GM19324 (cell line): ENCODE results near the gene HES5.

Experiments used
- ATAC-seq: cut with Tn5 transposase; IDR thresholded peaks from one replicate; pipeline ENCODE4 v1.9.1; 2021; ENCODE audit warnings: mild to moderate bottlenecking, moderate library complexity; ENCODE audit not compliant: unreplicated experiment, low FRiP score

Gene HES5

GRCh38 chr1:2504225-2504948 lies 25.7 kb downstream of the HES5 start:
- ATAC-seq = no peak

- no peak for ATAC-seq
Observed at GRCh38 chr1:2503554-2504224, 26.4 kb downstream of the HES5 start.

GRCh38 chr1:2502661-2503553 lies 27.2 kb downstream of the HES5 start:
- no peak for ATAC-seq

- no peak for ATAC-seq
Observed at GRCh38 chr1:2502210-2502609, 27.9 kb downstream of the HES5 start.

- ATAC-seq = no peak
Observed at GRCh38 chr1:2501820-2502119, 28.3 kb downstream of the HES5 start.

- ATAC-seq = no peak
Observed at GRCh38 chr1:2501041-2501819, 28.8 kb downstream of the HES5 start.

- ATAC-seq = no peak
Observed at GRCh38 chr1:2499986-2500596, 30.0 kb downstream of the HES5 start.

GRCh38 chr1:2499260-2499659 lies 30.8 kb downstream of the HES5 start:
- ATAC-seq = no peak

GRCh38 chr1:2498648-2499047 lies 31.4 kb downstream of the HES5 start:
- ATAC-seq = no peak

- ATAC-seq = no peak
Observed at GRCh38 chr1:2497891-2498290, 32.2 kb downstream of the HES5 start.

GRCh38 chr1:2496746-2497145 lies 33.3 kb downstream of the HES5 start:
- no peak for ATAC-seq

- ATAC-seq = no peak
Observed at GRCh38 chr1:2496087-2496622, 33.9 kb downstream of the HES5 start.

- no peak for ATAC-seq
Observed at GRCh38 chr1:2495546-2495945, 34.5 kb downstream of the HES5 start.

GRCh38 chr1:2495026-2495425 lies 35.0 kb downstream of the HES5 start:
- no peak for ATAC-seq

GRCh38 chr1:2494323-2494693 lies 35.8 kb downstream of the HES5 start:
- no peak for ATAC-seq

- ATAC-seq = no peak
Observed at GRCh38 chr1:2493691-2494322, 36.3 kb downstream of the HES5 start.

GRCh38 chr1:2493218-2493617 lies 36.8 kb downstream of the HES5 start:
- ATAC-seq = no peak

- no peak for ATAC-seq
Observed at GRCh38 chr1:2492091-2492490, 38.0 kb downstream of the HES5 start.

- no peak for ATAC-seq
Observed at GRCh38 chr1:2489615-2490014, 40.4 kb downstream of the HES5 start.

GRCh38 chr1:2488688-2489087 lies 41.4 kb downstream of the HES5 start:
- no peak for ATAC-seq
